ENCODE results near the gene ERGIC1.
A peak's percentile ranks its signal among the peaks of the same experiment; 100 is the strongest.

ERGIC1 gene

DNA sequence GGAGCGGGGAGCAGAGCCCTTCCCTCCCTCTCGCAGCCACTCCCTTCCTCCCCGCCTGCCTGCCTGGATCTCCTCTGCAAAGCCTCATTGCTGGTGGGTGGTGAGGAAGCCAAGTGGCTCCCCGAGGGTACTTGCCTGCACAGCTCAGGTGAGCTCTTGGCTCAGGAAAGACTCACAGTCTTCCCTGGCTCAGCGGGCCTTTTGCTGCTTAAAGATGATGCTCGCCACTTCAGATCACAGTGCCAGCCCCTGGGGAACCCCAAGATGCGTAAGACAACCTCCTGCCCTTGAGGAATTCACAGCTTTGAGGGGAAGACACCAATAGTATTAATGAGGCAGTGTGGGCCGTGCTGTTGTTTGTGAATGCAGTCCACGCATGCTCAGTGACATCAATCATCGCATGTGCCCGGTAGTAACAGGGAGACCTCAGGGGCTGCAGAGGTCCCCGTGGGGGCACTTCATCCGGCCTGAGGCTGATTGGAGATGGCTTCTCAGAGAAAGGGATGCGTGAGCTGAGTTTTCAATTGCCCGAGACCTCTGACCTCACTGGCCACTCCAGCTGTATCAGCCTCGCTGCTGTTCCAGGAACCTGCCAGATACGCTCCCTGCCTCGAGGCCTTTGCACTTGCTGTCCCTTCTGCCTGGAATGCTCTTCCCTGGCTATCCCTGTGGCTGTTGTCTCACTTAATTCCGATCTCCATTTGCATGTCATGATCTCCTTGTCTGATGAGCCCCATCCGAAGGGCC lies 36.8 kb downstream of the ERGIC1 start:
- no peak for TF ChIP-seq CTCF (IDR thresholded peaks at IDR 0.05; ENCODE audit: low read length, missing control alignments)
- no peak for DNase-seq (ENCODE audit: low read depth)
- no peak overlapping the region for H3K4me3 ChIP-seq (replicated peaks; ENCODE audit: low read depth, low read length)

DNA sequence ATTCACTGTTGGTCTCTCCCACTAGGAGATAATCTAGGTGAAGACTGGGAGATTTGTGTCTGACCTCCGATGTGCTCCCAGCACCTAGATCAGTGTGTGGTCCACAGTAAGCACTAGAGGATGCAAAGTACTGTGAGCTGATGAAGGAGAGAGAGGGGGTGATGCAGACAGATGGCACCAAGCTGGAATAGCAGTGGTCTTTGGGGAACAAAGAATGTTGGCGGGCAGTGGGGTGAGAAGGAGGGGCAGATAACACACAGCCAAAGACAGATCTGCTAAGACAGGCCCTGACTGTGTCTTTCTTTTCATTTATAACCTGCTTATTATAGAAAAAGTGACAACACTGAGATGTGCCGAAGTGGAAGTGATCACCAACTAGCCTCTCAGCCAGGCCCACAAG lies 37.5 kb downstream of the ERGIC1 start:
- DNase-seq (ENCODE audit: low read depth) = no peak
- TF ChIP-seq CTCF (IDR thresholded peaks at IDR 0.05; ENCODE audit: low read length, missing control alignments) = no peak
- no peak overlapping the region for H3K4me3 ChIP-seq (replicated peaks; ENCODE audit: low read depth, low read length)

DNA sequence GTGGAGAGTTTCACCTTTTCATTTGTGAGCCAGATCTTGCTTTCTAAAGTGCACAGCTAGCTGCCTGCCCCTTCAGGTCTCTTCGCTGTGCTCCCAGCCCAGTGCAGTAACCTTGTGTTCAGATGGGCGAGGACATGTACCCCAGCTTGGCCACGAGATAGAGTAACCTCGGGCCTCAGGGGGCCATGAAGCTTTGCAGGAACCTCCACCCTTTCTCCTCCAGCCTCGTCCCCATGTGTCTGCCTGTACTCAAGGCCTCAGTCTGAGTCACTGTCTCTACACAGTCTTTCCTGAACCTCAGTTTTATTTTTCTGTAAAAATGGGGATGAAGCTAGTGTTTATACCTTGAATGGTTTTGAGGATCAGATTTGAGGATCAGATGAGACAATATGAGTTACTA lies 37.9 kb downstream of the ERGIC1 start:
- no peak for DNase-seq (ENCODE audit: low read depth)
- no peak for TF ChIP-seq CTCF (IDR thresholded peaks at IDR 0.05; ENCODE audit: low read length, missing control alignments)
- H3K4me3 ChIP-seq (replicated peaks; ENCODE audit: low read depth, low read length) = no peak overlapping the region

DNA sequence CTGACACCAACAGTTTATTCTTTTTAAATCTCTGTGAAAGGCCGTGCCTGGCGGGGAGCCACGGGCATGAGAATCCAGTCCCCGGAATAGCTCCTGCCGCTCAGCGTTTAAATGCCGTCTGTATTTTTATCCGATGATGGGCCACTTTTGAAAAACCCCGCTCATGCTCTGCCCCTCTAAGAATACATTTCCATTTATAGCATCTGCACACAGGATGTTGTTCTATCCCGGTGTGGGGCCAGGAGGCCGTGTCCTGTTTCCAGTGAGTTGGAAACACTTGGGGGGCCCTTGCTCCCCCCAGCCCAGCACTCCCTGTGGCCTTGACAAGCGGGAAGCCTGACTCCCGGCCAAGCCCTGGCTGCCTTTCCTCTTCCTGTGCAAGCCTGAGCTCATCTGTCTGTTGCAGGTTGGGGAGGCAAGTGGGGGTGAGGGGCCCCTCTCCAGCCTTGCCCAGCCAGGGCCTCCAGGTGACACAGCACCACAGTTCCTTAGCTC lies 39.0 kb downstream of the ERGIC1 start:
- TF ChIP-seq CTCF (IDR thresholded peaks at IDR 0.05; ENCODE audit: low read length, missing control alignments) = no peak
- no peak overlapping the region for H3K4me3 ChIP-seq (replicated peaks; ENCODE audit: low read depth, low read length)
- peak; percentile 81 for DNase-seq (ENCODE audit: low read depth)

- no peak for DNase-seq (ENCODE audit: low read depth)
- H3K4me3 ChIP-seq (replicated peaks; ENCODE audit: low read depth, low read length) = no peak overlapping the region
- TF ChIP-seq CTCF (IDR thresholded peaks at IDR 0.05; ENCODE audit: low read length, missing control alignments) = no peak
Observed at GRCh38 chr5:172873513-172873912, 39.5 kb downstream of the ERGIC1 start.

DNA sequence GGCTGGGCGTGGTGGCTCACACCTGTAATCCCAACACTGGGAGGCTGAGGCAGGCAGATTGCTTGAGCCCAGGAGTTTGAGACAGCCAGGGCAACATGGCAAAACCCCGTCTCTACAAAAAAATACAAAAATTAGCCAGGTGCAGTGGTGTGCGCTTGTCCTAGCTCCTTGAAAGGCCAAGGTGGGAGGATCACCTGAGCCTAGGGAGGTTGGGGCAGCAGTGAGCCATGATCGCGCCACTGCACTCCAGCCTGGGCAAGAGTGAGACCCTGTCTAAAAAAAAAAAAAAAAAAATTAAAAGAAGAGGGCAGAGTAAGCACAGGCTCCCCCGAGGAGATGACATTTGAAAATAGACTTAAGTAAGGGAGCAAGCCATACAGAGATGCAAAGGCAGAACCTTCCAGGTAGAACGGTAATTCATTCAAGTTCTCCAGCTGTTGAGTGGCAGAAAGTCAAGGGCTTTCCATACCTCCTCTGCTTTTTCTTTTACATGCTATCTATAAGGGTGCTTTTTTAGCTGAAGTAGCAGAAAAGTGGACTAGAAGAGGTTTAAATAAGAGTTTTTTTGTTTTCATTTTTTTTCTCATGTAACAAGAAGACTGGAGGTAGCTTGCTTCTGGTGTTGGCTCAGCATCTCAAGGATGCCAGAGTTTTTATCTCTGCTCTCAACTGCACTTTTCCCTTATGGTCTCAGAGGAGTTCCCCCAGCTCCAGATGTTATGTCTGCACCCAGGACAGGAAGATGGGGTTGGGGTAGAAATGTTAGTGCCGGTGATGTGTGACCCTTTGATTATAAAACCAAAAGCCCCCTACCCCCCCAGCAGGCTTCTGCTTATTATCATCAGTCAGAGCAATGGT lies 40.8 kb downstream of the ERGIC1 start:
- no peak for DNase-seq (ENCODE audit: low read depth)
- no peak overlapping the region for H3K4me3 ChIP-seq (replicated peaks; ENCODE audit: low read depth, low read length)
- no peak for TF ChIP-seq CTCF (IDR thresholded peaks at IDR 0.05; ENCODE audit: low read length, missing control alignments)

Measured in fibroblast of pulmonary artery (primary cell).